Effector CD8-positive, alpha-beta T cell (primary cell): ENCODE results near the gene ADAMTS17.

Source experiments
- DNase-seq: peaks from one replicate; lab custom pipeline; 2025; lab: John Stamatoyannopoulos, UW

Gene ADAMTS17

DNA sequence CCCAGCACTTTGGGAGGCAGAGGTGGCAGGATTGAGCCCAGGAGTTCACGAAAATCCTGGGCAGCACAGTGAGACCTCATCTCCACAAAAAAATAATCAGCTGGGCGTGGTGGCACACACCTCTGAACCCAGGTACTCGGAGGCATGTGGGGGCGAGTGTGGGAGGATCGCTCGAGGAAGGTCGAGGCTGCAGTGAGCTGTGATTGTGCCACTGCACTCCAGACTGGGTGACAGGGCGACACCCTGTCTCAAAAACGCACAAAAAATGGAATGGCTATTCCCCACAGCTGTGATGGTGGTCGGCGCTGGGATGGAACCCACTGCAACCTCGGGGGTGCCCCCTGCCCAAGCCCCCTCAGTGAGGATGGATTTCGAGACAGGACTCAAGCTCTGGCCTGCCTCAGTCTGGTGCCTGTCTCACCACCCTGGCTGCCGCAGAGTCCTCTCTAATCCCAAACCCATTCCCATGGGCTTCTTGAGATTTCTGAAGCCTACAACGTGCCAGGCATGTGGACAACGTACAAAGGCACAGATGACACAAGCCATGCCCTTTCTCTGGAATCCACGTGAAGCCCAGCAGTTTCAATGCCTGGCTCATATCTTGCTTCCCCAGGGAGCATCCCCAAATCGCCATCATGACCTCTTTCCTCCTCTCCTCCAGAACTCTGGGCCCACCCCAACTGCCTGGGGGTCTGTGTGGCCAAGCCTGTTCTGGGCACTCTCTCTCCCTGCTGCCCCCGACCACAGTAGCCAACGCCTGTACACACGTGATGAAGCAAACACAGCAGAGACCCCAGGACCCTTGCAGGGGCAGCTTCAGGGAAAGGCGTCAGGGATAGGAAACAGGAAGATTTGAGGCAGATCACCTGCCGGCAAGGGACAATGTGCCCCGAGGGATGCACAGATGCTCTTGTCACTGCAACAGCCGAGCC lies 32.4 kb downstream of the ADAMTS17 start:
- DNase-seq: no peak

DNA sequence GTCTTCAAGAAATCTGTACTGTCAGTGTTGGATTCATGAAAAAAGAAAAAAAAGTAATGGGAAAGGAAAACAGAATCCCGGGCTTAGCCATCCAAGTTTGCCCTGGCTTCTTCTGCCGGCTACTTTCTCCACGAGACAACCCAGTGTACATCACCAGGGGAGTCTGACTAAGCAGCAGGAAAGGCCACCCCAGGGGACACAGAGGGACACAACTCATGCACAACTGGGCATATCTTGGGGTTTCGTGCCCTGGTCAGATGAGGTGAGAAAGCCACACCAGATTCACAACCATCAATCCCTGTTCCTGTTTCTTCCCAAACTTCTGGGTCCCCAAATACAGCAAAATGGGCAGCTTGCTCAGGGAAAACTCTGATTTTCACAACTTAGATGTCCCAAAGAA lies 33.2 kb downstream of the ADAMTS17 start:
- no peak for DNase-seq

DNA sequence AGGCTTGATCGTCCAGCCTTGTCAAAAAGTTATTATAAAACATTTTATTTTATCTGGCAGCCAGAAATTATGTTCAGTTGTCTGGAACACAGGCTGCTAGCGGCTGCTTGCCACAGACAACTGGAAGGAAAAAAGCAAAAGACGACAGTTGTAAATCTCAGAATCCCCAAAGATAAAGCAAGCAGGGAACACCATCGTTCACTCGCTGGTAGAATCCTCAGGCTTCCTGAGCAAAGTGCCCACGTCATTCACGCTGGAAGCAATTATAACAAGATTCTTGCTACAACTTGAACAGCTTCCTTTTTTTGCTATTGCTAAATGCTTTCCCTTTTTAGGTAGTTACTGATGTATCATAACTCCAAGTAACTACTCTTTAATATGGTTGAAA lies 33.6 kb downstream of the ADAMTS17 start:
- DNase-seq: no peak

DNA sequence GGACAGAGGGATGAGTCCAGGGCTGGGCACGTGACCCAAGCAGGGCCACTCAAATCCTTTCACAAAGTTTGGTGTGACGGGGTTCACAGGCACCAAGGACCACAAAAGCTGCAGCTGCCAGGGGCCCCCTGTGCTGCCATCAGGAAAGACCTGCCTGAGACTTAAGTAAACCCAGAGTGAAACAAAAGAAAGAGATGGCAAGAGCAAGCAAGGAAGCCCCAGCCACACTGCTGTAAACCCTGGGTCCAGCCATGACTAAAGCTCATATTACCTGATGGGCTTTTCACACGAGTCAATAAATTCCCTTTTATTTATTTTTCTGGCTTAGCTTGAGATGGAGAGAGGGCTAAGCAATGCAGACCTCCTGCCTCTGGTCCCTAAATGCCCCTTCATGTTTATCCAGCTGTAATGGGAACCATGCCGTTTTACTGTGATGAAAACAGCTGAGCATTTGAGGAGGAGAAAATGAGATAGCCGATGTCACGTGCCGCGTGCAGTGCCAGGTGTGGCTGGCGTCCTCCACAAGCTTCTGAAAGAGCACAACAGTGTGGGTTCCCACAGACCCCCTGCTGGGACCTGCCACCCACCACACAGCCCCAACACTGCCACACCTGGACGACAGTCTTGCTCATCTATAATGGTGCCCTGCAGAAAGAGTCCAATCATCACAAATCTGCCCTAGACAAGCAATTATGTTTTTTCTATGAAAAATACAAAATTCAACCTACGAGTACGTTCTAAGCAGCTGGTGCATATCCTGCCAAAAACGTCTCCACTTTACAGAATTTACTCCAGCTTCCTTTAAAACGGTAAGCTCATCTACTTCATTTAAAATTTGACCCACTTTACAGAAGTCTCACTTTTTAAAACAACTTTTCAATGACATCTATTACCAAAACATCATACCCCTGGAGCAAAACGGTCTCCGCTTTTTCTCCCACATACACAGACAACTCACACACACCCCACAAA lies 34.2 kb downstream of the ADAMTS17 start:
- DNase-seq: no peak

DNA sequence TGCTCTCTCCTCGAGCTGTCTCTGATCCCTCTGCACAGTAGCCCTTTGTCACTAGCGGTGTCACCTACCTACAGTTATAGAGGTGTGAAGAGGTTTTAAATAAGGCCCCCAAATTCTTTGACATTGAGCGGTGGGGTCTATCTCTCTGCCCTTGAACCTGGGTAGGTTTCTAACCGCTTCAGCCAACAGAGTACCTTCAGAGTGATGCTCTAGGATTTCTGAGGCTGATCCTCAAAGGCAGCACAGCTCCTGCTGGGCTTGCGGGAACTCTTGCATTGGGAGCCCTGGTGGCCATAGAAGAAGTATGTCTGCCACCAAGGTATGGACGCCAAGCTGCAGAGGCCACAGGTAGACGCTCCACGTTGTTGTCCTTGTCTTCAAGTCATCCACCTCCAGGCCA lies 35.7 kb downstream of the ADAMTS17 start:
- DNase-seq: no peak

DNA sequence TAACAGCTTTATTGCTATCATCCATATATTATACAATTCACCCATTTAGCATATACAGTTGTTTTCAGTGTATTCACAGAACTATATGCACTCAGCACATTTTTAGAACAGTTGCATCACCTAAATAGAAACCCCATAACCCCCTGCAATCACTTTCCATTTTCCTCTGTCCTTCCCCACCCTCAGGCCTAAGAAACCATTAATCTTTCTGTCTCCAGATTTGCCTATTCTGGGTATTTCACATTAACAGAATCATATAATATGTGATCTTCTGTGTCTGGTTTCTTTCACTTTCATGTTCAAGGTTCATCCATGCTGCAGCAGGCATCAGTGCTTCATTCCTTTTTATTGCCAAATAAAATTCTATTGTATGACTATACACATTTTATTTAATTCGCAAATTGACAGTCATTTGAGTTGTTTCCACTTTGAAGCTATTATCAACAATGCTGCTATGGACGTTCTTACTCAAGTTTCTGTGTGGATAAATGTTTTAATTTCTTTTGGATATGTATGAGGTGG lies 39.8 kb downstream of the ADAMTS17 start:
- no peak for DNase-seq

DNA sequence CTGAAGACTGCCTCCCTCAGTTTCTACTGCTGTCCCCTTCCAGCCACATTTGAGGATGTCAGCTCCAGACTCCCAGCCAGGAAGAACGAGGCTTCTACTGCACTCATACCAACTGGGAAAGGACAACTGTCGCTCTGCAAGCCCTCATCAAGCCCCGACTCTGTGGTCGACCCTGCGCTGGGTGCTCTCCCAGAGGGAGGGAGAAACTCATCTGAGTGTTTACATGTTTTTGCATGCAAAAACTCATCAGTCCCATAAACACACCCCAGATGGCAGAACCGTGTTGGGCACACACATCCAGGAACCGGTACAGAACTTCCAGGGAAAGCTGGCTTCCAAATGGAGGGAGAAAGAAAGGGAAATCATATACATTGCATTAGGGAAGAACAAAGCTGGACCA lies 43.5 kb downstream of the ADAMTS17 start:
- DNase-seq: no peak

DNA sequence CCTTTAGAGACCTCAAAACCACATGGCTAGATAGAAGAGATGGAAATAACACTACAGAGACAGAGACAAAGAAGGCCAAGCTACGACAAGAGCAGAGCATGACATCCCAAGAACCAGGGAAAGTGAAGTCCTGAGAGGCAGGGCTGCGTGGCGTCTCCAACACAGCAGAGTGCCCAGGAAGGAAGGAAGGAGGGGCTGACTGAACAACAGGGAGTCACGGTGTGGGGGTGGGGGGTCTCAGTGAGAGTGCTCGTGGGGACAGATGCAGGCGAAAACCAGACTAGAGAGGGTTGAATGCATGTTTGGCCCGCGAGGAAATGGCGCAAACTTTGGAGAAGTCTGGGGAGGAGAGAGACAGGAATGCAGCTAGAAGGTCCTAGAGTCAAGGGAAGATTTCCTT lies 44.0 kb downstream of the ADAMTS17 start:
- no peak for DNase-seq

DNA sequence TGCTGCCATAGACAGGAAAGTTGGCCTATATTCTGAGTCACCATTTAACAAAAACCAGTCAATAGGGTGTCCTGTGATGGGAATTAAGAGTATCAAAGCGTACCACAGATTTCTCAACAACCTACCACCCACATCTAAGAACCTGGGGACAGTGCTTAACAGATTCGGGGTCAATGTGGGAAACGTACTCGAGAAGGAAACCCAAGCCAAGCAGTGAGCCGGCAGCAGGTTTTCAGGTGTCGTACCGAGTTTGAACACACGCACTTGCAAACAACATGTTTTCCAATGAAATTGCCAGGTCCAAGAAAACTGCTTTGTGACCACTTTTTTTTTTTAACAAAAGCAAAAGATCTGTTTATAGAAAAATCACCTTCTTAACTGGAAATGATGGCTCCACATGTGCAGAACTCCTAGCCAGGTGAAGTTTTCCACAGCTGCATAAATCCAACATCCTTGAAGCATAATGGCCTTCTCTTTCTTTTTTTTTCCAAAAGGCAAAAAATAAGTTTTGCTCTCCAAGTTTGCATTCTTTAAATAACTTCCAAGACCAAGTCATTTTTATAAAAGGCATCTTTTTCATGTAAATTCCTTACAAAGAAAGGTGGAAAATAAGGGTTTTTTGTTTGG lies 45.7 kb downstream of the ADAMTS17 start:
- no peak for DNase-seq

DNA sequence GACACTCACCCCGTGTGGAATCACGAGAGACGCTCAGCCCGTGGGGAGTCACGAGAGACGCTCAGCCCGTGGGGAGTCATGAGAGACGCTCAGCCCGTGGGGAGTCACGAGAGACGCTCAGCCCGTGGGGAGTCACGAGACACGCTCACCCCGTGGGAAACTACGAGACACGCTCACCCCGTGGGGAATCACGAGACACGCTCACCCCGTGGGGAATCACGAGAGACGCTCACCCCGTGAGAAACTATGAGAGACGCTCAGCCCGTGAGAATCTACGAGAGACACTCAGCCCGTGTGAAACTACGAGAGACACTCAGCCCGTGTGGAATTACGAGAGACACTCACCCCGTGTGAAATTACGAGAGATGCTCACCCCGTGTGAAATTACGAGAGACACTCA lies 49.8 kb downstream of the ADAMTS17 start:
- no peak for DNase-seq

DNA sequence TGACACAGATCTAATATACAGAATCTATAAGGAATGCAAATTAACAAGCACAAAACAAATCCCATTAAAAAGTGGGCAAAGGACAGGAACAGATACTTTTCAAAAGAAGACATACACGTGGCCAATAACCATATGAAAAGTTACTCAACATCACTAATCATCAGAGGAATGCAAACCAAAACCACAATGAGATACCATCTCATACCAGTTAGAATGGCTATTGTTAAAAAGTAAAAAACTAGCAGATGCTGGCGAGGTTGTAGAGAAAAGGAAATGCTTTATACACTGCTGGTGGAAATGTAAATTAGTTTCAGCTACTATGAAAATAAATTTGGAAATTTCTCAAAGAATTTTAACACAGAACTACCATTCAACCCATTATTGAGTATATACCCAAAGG lies 50.7 kb downstream of the ADAMTS17 start:
- no peak for DNase-seq

DNA sequence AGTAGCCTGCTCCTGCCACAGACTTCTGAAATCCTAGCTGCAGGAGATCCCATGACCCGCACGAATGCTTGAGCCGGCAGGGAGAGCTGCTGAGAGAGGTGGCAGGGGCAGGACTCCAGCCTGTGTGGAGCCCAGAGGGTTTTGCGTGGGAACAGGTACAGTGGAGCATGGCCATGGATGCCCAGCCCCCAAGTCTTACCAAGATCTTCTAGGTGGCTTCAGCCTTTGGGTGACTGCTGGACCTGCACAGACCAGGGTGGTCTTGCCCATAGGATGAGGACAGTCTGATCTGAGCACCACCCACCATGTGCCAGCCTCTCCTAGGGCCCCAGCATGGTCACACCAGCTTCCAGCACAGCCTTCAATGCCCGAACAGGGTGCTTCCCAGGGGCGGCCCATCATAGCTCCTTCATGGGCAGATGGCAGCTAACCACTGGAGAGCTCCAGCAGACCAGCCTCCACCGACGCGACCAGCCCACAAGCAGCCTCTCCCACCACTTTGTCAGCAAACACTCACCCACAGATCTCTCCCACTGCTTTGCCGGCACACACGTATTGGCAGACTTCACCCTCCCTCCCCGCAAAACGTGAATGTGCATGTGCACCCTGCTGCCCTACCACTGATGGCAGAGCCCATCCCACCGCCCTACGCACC lies 56.0 kb downstream of the ADAMTS17 start:
- no peak for DNase-seq

DNA sequence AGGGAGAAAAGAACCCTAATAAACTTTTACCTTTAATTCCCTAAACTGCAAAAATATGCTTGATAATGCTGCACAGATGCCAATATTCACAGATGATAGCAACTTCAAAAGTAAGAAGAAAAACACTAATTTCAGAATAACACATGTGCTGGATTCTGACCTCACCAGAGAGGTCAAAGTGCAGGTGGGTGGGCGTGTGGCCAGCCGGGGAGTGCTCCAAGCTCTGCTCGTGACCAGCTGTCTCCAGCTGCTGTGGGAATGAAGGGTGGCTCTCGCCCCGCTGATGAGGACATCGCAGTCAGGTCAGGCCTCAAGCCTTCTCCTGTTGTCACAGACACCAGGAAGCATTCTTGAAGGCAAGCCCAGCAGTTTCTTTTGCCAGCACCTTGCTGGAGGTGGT lies 57.1 kb downstream of the ADAMTS17 start:
- no peak for DNase-seq

DNA sequence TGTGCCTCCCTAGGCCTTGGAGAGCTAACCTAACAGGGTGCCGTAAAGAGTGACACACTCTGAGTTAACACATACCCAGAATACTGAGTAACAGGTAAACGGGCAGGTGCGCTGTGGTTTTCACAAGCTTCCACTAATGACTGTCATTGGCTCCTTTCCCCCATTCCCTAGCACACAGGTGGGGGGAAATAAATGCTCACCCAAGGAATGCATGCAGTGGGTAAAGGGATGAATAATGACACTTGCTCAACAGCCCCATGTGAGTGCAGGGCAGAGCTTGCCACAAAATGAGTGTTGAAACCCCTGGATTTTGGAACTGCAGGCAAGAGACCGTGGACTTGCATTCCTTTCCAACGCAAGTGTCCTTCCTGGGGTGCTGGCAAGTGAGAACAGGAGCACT lies 57.6 kb downstream of the ADAMTS17 start:
- DNase-seq: no peak

DNA sequence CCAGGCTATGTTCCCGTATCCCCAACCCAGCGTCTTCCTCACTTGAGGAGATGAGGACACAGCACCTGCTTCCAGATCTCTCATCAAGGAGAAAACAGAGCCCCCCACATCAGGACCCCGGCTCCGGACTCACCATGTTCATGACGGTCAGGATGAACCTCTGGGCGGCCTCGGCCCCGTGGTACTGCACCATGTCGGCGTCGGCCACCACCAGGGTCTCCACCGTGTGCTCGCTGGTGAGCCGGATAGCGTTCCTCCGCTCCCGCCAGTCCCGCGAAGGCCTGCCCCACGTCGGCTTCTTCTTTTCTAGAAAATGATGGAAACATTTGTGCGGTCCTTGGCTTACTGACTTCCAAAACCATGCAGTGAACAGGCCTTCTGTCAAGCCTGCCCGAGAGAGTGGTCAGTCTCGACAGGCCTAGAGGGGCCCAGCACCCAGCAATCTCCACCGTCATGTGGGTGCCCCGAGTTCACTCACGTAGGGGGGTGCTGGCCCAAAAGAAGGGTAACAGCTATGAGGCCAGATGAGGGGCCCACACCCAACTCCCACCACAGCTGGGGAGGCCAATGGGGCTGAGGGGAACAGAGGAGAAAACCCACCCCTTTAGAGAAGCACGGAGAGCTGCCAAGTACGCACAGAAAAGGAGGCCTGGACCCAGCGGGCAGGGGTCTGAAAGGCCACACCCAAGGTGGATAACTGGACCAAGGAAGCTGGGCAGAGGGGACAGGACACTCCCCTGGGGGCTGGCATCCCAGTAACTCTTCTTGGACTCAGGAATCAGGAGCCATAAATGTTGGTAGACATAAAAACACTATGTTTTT lies 60.5 kb downstream of the ADAMTS17 start:
- DNase-seq: no peak

DNA sequence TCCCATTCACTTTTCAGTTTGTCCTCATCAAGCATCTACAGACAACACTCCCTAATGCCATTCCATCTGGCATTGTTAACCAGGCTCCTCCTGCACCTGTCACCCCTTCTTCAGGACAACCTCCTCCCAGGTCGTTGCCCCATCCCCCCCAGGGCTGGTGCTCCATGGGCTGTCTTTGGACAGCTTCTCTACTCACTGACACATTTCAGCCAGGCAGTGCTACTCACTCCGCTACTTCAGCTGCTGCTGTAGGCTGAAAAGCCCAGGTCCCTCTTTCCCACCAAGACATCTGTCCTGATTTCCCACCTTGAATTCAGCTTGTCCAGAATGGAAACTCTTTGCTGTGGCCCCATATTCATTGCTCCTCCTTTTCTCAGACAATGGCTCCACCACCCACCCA lies 61.9 kb downstream of the ADAMTS17 start:
- DNase-seq: no peak

DNA sequence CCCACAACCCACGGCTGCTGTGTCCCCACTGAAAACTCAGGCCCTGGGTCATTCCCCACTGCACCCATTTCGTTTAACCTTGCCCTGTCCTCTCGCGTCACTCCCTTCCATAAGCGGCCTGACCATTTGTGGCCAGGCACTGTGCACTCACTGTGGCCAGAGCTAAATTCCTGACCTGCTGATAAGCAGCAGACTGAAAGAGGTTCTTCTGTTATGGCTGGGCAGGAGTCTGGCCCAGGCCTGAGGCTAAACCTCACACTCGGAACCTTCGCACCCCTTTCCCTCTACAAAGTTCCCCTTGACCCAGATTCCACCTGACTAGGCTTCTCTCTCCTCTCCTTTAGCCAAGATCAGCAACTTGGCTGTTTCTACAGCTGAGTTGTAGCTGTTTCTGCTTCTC lies 62.3 kb downstream of the ADAMTS17 start:
- no peak for DNase-seq

DNA sequence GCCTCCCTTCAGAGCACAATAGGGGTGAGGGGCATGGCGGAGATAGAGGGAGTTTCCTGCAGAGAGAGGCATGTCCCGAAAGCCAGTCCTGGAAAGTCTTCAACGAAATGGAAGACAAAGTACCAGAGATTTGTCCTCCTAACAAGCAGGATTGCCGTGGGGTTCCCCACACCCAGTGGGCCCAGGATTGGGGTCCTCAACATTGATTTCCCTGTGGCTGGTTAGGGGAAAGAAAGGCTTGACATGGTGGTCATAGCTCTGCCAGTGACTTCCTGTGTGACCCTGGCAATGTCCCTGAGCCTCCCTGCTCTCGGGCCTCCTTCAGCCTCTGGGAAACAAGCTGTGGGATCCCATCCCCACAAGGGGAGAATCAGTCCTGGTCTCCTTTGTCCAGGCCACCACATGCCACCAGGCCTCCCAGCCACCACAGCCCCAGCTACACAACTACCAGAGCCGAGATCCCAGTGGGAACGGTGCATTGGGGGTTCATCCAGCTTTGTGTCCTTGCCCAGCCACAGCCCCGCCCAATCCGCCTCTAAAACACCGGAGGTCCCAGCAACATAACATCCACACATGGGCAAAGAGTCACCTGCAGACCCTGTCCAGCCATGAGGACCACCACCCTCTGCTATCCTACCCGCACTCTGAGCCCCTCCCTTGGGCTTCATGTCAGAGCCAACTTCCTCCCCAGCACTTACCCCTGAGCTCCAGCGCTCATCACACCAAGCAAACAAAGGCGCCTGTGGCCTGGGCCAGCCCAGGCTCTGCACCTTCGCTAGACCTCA lies 63.0 kb downstream of the ADAMTS17 start:
- no peak for DNase-seq

DNA sequence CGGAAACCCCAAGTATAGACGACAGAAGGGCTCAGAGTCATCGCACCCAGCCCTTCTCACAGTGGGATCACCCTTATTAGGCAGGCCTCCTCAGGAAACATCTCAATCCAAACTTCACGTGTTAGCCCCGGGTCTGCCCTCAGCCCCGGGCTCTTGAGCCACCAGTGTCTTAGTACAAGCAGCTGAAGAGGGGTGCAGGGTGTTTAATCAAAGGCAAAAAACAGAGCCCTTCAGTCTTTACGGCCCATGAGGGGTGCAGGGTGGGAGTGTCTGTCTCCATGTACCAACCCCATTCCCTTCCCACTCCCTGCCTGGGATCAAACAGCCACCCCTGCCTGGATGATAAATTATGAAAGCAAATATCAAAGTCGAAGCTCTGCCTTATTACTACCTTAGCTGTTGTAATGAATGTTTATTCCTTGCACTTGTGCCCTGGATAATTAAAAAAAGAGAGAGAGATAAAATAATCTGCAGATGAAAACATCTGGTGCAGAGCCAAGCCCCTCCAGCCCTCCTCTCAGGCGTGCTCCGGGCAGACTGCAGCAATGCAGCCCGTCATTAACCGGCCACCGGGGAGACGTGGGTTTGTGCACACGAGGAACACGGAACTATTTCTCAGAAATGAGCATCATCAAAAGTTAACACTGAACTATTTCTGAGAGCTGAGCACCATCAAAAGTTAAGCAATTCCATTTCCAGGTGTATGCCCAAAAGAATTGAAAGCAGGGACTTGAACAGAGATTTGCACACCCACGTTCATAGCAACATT lies 64.5 kb downstream of the ADAMTS17 start:
- DNase-seq: no peak
